Left hindlimb (tissue), 1 donor: ENCODE data around the gene DAD1.
A peak's percentile ranks its signal among the peaks of the same experiment; 100 is the strongest.
"Not testable (repeated sequence)": the region's sequence is repeated elsewhere in the genome, so short reads cannot be mapped to it uniquely, and the experiment has no call there.

Experiments used
- DNase-seq: peaks from one replicate; pipeline ENCODE4 v3.0.0-alpha.2; 2018

The DAD1 gene

GRCh38 chr14:22549981-22550673 lies 38.9 kb downstream of the DAD1 start:
- DNase-seq = no peak

DNA sequence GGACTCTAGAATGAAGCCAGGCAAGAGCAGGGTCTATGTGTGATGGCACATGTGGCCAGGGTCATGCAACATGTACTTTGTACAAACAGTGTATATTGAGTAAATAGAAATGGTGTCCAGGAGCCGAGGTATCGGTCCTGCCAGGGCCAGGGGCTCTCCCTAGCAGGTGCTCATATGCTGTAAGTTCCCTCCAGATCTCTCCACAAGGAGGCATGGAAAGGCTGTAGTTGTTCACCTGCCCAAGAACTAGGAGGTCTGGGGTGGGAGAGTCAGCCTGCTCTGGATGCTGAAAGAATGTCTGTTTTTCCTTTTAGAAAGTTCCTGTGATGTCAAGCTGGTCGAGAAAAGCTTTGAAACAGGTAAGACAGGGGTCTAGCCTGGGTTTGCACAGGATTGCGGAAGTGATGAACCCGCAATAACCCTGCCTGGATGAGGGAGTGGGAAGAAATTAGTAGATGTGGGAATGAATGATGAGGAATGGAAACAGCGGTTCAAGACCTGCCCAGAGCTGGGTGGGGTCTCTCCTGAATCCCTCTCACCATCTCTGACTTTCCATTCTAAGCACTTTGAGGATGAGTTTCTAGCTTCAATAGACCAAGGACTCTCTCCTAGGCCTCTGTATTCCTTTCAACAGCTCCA lies 39.6 kb downstream of the DAD1 start:
- DNase-seq = no peak

- no peak for DNase-seq
Measured at GRCh38 chr14:22547948-22548750, 40.9 kb downstream of the DAD1 start.

GRCh38 chr14:22547313-22547947 lies 41.6 kb downstream of the DAD1 start:
- no peak for DNase-seq

GRCh38 chr14:22546722-22547071 lies 42.3 kb downstream of the DAD1 start:
- no peak for DNase-seq

- DNase-seq = peak; percentile 58
Measured at GRCh38 chr14:22545842-22546721, 42.9 kb downstream of the DAD1 start.

GRCh38 chr14:22544881-22545420 lies 44.1 kb downstream of the DAD1 start:
- DNase-seq = no peak

GRCh38 chr14:22544406-22544805 lies 44.6 kb downstream of the DAD1 start:
- DNase-seq = no peak

GRCh38 chr14:22543570-22544357 lies 45.3 kb downstream of the DAD1 start:
- DNase-seq = not testable (repeated sequence)

DNA sequence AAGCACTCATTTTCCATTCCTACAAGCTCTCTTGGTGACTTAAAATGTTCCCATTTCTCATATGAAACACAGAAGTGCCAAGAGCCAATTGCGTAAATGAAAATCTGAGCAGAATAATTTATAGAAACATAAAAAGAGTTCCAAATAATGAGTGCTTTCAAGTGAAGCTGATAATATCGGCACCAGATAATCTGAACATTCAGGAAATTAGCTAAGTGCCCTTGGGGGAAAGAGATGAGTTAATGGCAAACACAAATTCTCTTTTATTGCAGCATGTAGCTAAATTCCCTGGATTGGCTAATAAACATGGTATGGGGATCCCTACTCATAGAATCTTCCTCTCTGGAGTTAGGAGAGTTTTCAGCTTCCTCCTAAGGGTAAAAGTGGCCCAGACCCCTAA lies 46.7 kb downstream of the DAD1 start:
- DNase-seq = no peak

DNA sequence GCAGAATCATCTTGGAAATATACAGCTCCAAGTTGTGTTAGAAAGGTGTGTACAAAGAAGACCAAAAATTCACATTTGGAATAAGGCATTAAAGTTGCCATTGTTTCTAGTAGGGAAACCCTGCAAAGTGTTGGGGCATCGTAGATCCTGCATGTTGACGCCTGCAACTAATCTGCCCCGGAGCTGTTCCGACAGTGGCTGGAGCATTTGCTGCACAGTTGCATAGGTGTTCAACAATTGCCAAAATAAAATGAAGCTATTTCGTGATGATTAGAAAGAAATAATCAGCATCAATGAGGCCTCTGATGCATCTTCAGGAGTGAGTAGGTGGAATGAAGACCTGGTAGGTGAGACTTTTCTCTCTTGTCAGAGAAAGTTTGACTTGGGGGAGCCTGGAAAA lies 47.3 kb downstream of the DAD1 start:
- DNase-seq = no peak

DNA sequence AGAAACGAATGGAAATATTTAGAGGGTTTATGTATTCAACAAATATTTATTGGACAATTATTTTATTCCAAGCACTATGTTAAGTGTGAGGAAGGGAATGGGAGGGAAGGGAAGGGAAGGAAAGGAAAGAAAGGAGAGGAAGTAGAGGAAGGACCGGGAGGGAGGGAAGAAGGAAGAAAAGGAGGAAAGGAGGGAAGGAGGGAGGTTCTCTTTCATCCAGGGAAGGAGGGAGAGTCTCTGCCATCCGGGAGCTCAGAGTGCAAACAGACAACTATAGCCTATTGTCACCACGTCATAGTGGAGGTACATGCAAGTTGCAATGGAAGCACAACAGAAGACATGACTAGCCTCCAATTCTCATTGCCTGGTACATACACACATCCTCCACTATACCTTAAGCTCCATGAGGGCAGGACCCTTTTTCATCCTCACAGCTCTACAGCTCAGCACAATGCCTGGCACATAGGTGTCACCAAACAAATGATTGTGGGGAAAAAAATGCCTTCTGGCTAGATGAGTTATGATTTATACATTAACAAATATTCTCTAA lies 48.1 kb downstream of the DAD1 start:
- DNase-seq = no peak

DNA sequence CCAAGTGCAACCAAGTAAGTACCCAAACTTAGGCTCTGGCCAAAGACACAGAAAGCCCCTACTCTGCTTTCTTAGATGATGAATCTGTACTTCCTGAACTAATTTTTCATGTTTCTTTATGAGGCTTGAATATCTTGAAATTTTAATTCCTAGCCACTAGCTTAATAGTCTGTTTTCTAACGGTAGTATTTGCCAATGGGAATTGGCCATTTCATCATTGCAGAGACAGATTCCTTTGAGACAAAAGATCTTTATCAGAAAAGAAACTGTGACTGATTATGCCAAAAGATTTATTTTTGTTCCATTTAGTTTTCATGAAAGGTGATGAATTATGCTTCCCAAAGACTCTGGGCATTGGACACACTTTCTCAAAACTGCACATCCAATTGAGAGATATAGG lies 48.7 kb downstream of the DAD1 start:
- no peak for DNase-seq

GRCh38 chr14:22539831-22540230 lies 49.2 kb downstream of the DAD1 start:
- no peak for DNase-seq

GRCh38 chr14:22538671-22539228 lies 50.3 kb downstream of the DAD1 start:
- no peak for DNase-seq

GRCh38 chr14:22537436-22538310 lies 51.4 kb downstream of the DAD1 start:
- DNase-seq = no peak

DNA sequence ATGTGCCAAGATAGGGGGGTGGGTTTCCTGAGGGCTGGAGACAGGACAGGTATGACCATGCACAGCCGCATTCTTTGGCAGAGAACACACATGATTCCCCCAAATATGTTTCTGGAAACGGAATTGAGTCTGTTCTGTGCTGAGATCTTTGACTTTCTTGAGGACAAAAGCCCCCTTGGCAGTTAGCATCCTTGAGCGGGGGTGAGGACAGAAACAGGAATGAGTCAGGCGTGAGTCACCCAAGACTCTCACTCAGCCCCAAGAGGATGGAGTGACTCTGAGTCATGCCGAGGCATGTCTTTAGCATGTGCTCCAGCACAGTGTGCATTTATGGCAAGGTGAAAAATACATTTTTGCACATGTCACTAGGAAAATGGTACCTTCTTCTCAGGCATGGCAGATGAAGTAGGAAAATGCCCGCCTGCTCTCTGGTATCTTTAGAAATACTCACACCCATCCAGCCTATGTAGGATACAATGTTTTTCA lies 52.1 kb downstream of the DAD1 start:
- DNase-seq = peak; percentile 44

DNA sequence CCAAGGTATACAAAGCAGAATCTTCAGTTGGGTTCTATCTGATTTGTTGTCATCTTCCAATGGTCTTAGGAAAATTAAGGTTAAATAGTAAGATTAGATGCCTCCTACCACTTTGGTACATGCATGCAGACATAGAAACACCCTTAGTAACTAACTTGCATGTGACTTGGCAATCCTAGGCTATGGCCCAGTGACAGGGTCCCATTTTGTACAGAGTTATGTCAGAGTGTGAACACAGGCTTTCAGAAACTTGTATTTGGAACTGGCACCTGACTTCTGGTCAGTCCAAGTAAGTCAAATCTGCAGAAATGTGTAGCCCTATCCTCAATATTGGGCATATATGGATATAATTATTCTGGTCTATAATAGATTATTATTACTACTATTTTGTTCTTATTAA lies 53.1 kb downstream of the DAD1 start:
- DNase-seq = no peak

DNA sequence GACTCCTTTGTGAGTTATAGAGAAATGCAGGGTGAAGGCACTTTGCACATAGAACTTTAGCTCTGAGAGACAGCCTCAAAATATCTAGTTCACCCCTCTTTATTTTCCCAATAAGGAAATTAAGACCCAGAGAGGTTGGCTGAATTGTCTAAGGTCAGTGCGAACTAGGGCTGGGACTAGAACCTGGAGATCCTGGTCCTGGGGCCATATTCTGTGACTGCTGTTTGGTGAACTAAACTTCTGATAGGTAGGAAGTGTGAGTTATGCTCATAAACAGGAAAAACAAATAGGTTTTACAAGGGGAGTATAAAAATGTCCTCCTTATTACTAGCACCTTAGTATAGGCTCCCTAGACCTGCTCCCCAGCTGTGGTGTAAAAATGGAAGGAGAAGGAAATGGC lies 53.9 kb downstream of the DAD1 start:
- DNase-seq = no peak

- DNase-seq = no peak
Measured at GRCh38 chr14:22534547-22534946, 54.5 kb downstream of the DAD1 start.
